GM23338 (cell line): Measurements from ENCODE around the gene AK9. TPM values are rescaled to one million over a fixed set of nuclear protein-coding genes. Genes with fewer than 3 reads are reported as not detected.

Experiments
- ATAC-seq: fragments of 200-7000 bp; cut with Tn5 transposase; 3 replicates; pipeline ENCODE4 v1.9.1; 2020
- DNase-seq: peaks from one replicate; pipeline ENCODE4 v3.0.0-alpha.2; 2015; ENCODE audit warnings: low spot score
- H2AFZ ChIP-seq: fragments of 200-600 bp; sonication (generic); 2 replicates; pipeline ENCODE4 v1.8.0; 2016; ENCODE audit warnings: antibody characterized with exemption, mild to moderate bottlenecking, moderate library complexity
- H3F3A ChIP-seq: fragments of 200-600 bp; sonication (generic); replicated peaks from 2 replicates; pipeline ENCODE4 v1.8.0; 2017; ENCODE audit warnings: antibody characterized with exemption, mixed run types, low read depth
- H3K27ac ChIP-seq: fragments of 200-600 bp; sonication (generic); 2 replicates; pipeline ENCODE4 v1.6.1; 2016; ENCODE audit warnings: low read depth
- H3K27me3 ChIP-seq: fragments of 200-600 bp; sonication (generic); 2 replicates; pipeline ENCODE4 v1.8.0; 2016; ENCODE audit warnings: mild to moderate bottlenecking, mixed run types, moderate library complexity; ENCODE audit not compliant: insufficient read depth
- H3K36me3 ChIP-seq: fragments of 200-600 bp; sonication (generic); 2 replicates; pipeline ENCODE4 v1.8.0; 2016; ENCODE audit warnings: mild to moderate bottlenecking; ENCODE audit not compliant: insufficient read depth
- H3K4me1 ChIP-seq: fragments of 200-600 bp; sonication (generic); 2 replicates; pipeline ENCODE4 v1.8.0; 2016; ENCODE audit warnings: mild to moderate bottlenecking, moderate library complexity; ENCODE audit not compliant: insufficient read depth
- H3K4me2 ChIP-seq: fragments of 200-600 bp; sonication (generic); 2 replicates; pipeline ENCODE4 v1.7.1; 2017; ENCODE audit warnings: mixed run types
- H3K4me3 ChIP-seq: fragments of 200-600 bp; sonication (generic); 2 replicates; pipeline ENCODE4 v1.6.1; 2016; ENCODE audit warnings: mixed run types
- H3K79me2 ChIP-seq: fragments of 200-600 bp; sonication (generic); replicated peaks from 2 replicates; pipeline ENCODE4 v1.8.0; 2017; ENCODE audit warnings: mild to moderate bottlenecking; ENCODE audit not compliant: insufficient read depth
- H3K9me2 ChIP-seq: fragments of 200-600 bp; sonication (generic); 2 replicates; pipeline ENCODE4 v1.8.0; 2017; ENCODE audit not compliant: insufficient read depth
- H4K20me1 ChIP-seq: fragments of 200-600 bp; sonication (generic); replicated peaks from 2 replicates; pipeline ENCODE4 v1.8.0; 2017; ENCODE audit warnings: mild to moderate bottlenecking; ENCODE audit not compliant: insufficient read depth
- H3K27ac Mint-ChIP-seq: 2 replicates; pipeline ENCODE4 v1.8.0; 2020; ENCODE audit warnings: inconsistent platforms, mild to moderate bottlenecking, moderate library complexity, mixed read lengths
- H3K27me3 Mint-ChIP-seq: 3 replicates; pipeline ENCODE4 v1.8.0; 2022; ENCODE audit warnings: low read depth, mild to moderate bottlenecking, moderate library complexity, mixed read lengths, inconsistent platforms; ENCODE audit not compliant: insufficient read depth, poor library complexity
- H3K36me3 Mint-ChIP-seq: 3 replicates; pipeline ENCODE4 v1.8.0; 2021; ENCODE audit warnings: low read depth, mild to moderate bottlenecking, inconsistent platforms, moderate library complexity, mixed read lengths
- H3K4me1 Mint-ChIP-seq: 3 replicates; pipeline ENCODE4 v1.8.0; 2020; ENCODE audit warnings: mild to moderate bottlenecking, inconsistent platforms, mixed read lengths
- H3K4me3 Mint-ChIP-seq: 3 replicates; pipeline ENCODE4 v1.8.0; 2021; ENCODE audit warnings: moderate library complexity, mild to moderate bottlenecking, inconsistent platforms, mixed read lengths
- H3K9me3 Mint-ChIP-seq: 3 replicates; pipeline ENCODE4 v1.8.0; 2020; ENCODE audit warnings: moderate library complexity, mild to moderate bottlenecking, inconsistent platforms, mixed read lengths
- CREB1 ChIP-seq: fragments of 250-450 bp; sonication (Bioruptor Pico); IDR thresholded peaks from 2 replicates; pipeline ENCODE4 v1.5.0; 2020; ENCODE audit warnings: low read depth, mild to moderate bottlenecking, moderate library complexity
- EZH2phosphoT487 ChIP-seq: fragments of 200-600 bp; sonication (generic); IDR thresholded peaks from one replicate; pipeline ENCODE4 v1.8.1; 2018; ENCODE audit warnings: antibody characterized with exemption; ENCODE audit not compliant: unreplicated experiment
- JUNB ChIP-seq: IDR thresholded peaks from one replicate; pipeline ENCODE4 v1.6.1; 2016; ENCODE audit warnings: antibody characterized with exemption; ENCODE audit not compliant: unreplicated experiment
- NANOG ChIP-seq: IDR thresholded peaks from 2 replicates; pipeline ENCODE4 v1.6.1; 2016; ENCODE audit warnings: antibody characterized with exemption, borderline replicate concordance
- POLR2AphosphoS5 ChIP-seq: IDR thresholded peaks from 2 replicates; pipeline ENCODE4 v1.6.1; 2016; ENCODE audit warnings: antibody characterized with exemption, low read depth
- REST ChIP-seq: IDR thresholded peaks from one replicate; pipeline ENCODE4 v1.6.1; 2018; ENCODE audit warnings: antibody characterized with exemption; ENCODE audit not compliant: unreplicated experiment
- STAT1 ChIP-seq: IDR thresholded peaks from one replicate; pipeline ENCODE4 v1.6.1; 2016; ENCODE audit warnings: antibody characterized with exemption; ENCODE audit not compliant: unreplicated experiment
- ZNF114 ChIP-seq: fragments of 250-450 bp; sonication (Bioruptor Pico); IDR thresholded peaks from 2 replicates; pipeline ENCODE4 v1.5.0; 2020; ENCODE audit warnings: mild to moderate bottlenecking, moderate library complexity
- ZNF331 ChIP-seq: fragments of 250-450 bp; sonication (Bioruptor Pico); IDR thresholded peaks from 2 replicates; pipeline ENCODE4 v1.5.0; 2020; ENCODE audit warnings: low read depth, mild to moderate bottlenecking, moderate library complexity
- ZNF462 ChIP-seq: fragments of 250-450 bp; sonication (Bioruptor Pico); IDR thresholded peaks from 2 replicates; pipeline ENCODE4 v1.5.0; 2020; ENCODE audit warnings: mild to moderate bottlenecking, moderate library complexity
- polyA plus RNA-seq: library from polyadenylated mRNA; unstranded; fragments of >200 nt; fragmentation: Nextera tagmentation; extraction: Ambion mirVana; gene quantifications from 2 replicates; pipeline ENCODE4 v1.2.1, GENCODE V29; 2016
- total RNA-seq: library from RNA; depleted of rRNA; stranded (reverse); fragments of >200 nt; shearing (Covaris generic); gene quantifications from 2 replicates; pipeline ENCODE4 v1.2.3, GENCODE V29; 2014
- TF ChIP-seq, protein P1 (sequence below): IDR thresholded peaks from 2 replicates; pipeline ENCODE4 v1.6.1; 2016; ENCODE audit warnings: antibody characterized with exemption

Gene AK9
- total and polyA plus RNA-seq, 2 experiments from 2014 or later: 2.0 to 6.4 TPM

DNA sequence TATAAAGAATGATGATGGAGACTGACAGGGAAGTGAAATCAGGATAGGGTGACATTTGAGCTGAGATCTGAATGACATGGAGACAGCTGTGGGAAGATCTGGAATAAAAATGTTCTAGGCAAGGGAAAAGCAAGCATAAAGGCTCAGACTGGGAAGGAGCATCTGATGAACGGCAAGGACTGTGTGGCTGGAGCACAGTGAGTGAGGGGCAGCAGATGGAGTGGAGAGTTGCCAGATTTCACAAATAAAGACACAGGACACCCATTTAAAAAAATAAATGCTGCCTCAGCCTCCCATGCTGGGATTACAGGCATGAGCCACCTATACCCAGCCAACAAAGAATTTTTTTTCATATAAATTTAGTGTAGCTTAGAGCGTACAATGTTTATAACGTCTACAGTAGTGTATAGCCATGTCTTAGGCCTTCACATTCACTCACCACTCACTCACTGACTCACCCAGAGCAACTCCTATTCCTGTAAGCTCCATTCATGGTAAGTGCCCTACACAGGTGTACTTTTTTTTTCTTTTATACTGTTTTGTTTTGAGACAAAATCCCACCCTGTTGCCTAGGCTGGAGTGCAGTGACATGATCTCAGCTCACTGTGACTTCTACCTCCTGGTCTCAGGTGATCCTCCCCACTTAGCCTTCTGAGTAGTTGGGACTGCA lies 205.6 kb downstream of the AK9 start:
- Mint-ChIP-seq H3K4me3 (no peak overlapping the region), H3K27ac (no peak overlapping the region), H3K27me3 (no peaks in the 10 kb centered on the region), H3K9me3 (no peaks in the 10 kb centered on the region), H3K4me1 (peaks cover 34% of the 10 kb centered on the region), H3K36me3 (peaks cover 20% of the 10 kb centered on the region)
- ATAC-seq: no peak
- no peaks in the 10 kb centered on the region for H3K9me2 ChIP-seq
- H4K20me1 ChIP-seq: peaks cover 11% of the 10 kb centered on the region
- H2AFZ ChIP-seq: no peak overlapping the region; the same call in 1 of the 2 replicates
- TF ChIP-seq ZNF331 (CRISPR knock-in tag) (no peak), EZH2phosphoT487 (no peak)
- peaks cover 29% of the 10 kb centered on the region for H3K4me1 ChIP-seq
- H3K27ac ChIP-seq: no peak overlapping the region
- no peaks in the 10 kb centered on the region for H3K27me3 ChIP-seq
- no peak for DNase-seq
- peaks cover 24% of the 10 kb centered on the region for H3K79me2 ChIP-seq
- H3K4me2 ChIP-seq: no peak overlapping the region
- peaks cover 17% of the 10 kb centered on the region; the same call in 1 of the 2 replicates for H3K36me3 ChIP-seq
- no peaks in the 10 kb centered on the region for H3F3A ChIP-seq
- H3K4me3 ChIP-seq: no peak overlapping the region

DNA sequence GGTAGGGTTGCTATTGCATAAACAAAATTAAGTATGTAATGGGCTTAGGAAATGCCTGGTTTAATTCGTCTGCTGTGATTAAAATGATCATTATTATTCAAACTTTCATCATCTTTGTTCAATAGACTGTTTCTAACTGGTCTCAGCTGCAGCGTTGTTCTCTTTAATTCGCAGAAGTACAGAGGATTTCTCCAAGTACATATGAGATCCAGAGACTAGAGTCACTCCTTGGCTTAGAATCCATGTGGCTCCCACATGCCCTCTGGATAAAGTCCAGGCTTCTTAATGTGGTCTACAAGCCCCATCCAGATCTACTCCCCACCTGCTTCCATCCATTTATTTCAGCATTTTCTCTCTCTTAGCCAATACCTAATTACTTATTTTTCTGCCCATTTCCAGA lies 206.9 kb downstream of the AK9 start:
- no peaks in the 10 kb centered on the region for H3K9me3 Mint-ChIP-seq
- Histone ChIP-seq H3K36me3 (peaks cover 19% of the 10 kb centered on the region; the same call in 1 of the 2 replicates), H3K79me2 (peaks cover 37% of the 10 kb centered on the region), H3K9me2 (no peaks in the 10 kb centered on the region), H2AFZ (peak overlapping the region; percentile 86), H4K20me1 (peaks cover 20% of the 10 kb centered on the region), H3K4me3 (peak overlapping the region; percentile 60), H3K4me1 (peaks cover 34% of the 10 kb centered on the region), H3F3A (no peaks in the 10 kb centered on the region), H3K27ac (no peak overlapping the region), H3K4me2 (peak overlapping the region; percentile 85), H3K27me3 (no peaks in the 10 kb centered on the region)
- peaks cover 39% of the 10 kb centered on the region for H3K4me1 Mint-ChIP-seq
- DNase-seq (no peak), ATAC-seq (no peak)
- peaks cover 2% of the 10 kb centered on the region for H3K27me3 Mint-ChIP-seq
- H3K4me3 Mint-ChIP-seq: peak overlapping the region; percentile 70
- TF ChIP-seq ZNF462: no peak
- TF ChIP-seq NANOG: no peak
- TF ChIP-seq JUNB: no peak
- TF ChIP-seq STAT1: no peak
- TF ChIP-seq REST: no peak
- TF ChIP-seq ZNF331 (CRISPR knock-in tag): no peak
- TF ChIP-seq EZH2phosphoT487: no peak
- TF ChIP-seq, protein P1, sequence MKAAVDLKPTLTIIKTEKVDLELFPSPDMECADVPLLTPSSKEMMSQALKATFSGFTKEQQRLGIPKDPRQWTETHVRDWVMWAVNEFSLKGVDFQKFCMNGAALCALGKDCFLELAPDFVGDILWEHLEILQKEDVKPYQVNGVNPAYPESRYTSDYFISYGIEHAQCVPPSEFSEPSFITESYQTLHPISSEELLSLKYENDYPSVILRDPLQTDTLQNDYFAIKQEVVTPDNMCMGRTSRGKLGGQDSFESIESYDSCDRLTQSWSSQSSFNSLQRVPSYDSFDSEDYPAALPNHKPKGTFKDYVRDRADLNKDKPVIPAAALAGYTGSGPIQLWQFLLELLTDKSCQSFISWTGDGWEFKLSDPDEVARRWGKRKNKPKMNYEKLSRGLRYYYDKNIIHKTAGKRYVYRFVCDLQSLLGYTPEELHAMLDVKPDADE: no peak
- no peak for TF ChIP-seq CREB1
- no peak for TF ChIP-seq POLR2AphosphoS5
- TF ChIP-seq ZNF114 (CRISPR knock-in tag): no peak
- peaks cover 29% of the 10 kb centered on the region for H3K36me3 Mint-ChIP-seq
- H3K27ac Mint-ChIP-seq: no peak overlapping the region
